MM.1S (cell line): Measurements from ENCODE around the gene DPAGT1.

ENCODE experiments used
- CTCF ChIP-seq: fragments of 300-600 bp; sonication (generic); IDR thresholded peaks from 2 replicates; pipeline ENCODE4 v1.5.1; 2016; ENCODE audit warnings: antibody characterized with exemption, low read length, mixed read lengths
- EZH2 ChIP-seq: fragments of 300-600 bp; sonication (generic); optimal IDR thresholded peaks from 2 replicates; pipeline ENCODE3; 2017; ENCODE audit warnings: low read depth, mild to moderate bottlenecking, antibody characterized with exemption, low read length, mixed read lengths
- EZH2phosphoT487 ChIP-seq: fragments of 300-600 bp; sonication (generic); IDR thresholded peaks from 2 replicates; pipeline ENCODE4 v1.6.1; 2018; ENCODE audit warnings: antibody characterized with exemption, low read length

GRCh38 chr11:119054418-119054817, 47.2 kb downstream of the DPAGT1 start:
- TF ChIP-seq CTCF: no peak
- TF ChIP-seq EZH2phosphoT487: no peak
- TF ChIP-seq EZH2: no peak
